ENCODE results near the gene TFDP3. TPM values are rescaled to one million over a fixed set of nuclear protein-coding genes. Genes with fewer than 3 reads are reported as not detected.

Gene TFDP3
- total RNA-seq, 6 donors from 2014 or later = not detected

- 86 to 87% methylated on average over 3 of the region's 3 CpGs for WGBS, 2 donors
- H3K27ac ChIP-seq = no peak overlapping the region
- no peaks in the 10 kb centered on the region for H3K36me3 ChIP-seq
- no peaks in the 10 kb centered on the region for H3K4me1 ChIP-seq
- no peaks in the 10 kb centered on the region for H3K27me3 ChIP-seq
- H3K9me3 ChIP-seq = no peaks in the 10 kb centered on the region
- TF ChIP-seq POLR2AphosphoS5 (IDR thresholded peaks at IDR 0.05) (no peak), EP300 (IDR thresholded peaks at IDR 0.05) (no peak), POLR2A (IDR thresholded peaks at IDR 0.05) (no peak), CTCF (IDR thresholded peaks at IDR 0.05) (no peak)
- no peak overlapping the region for H3K4me3 ChIP-seq
- DNase-seq (no peak), ATAC-seq (ENCODE audit: low FRiP score in 2 of 2) (no peak)
Observed at GRCh38 chrX:133215017-133215416, 3.1 kb downstream of the TFDP3 start.

DNA sequence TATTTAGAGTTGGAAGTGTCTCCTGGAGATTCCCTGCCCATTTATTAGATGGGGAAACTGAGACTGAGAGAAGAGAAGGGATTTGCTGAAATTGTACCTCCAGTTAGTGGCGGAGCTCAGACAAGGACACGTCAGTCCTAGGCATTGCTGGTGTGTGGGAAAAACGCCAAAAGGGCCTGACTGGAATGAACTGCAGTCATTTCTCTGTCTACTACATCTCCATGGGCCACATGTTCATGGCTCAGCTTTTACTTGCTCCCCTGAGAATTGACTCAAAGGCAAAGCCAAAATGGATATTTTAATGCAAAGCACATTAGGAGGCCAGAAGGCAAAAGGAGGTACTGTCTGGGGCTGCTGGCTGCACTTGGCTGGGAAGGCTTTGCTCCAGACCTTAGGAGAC, 3.9 kb downstream of the TFDP3 start:
- H3K4me3 ChIP-seq = no peak overlapping the region
- TF ChIP-seq EP300 (IDR thresholded peaks at IDR 0.05) = no peak
- TF ChIP-seq POLR2AphosphoS5 (IDR thresholded peaks at IDR 0.05) = no peak
- no peak for TF ChIP-seq CTCF (IDR thresholded peaks at IDR 0.05)
- TF ChIP-seq POLR2A (IDR thresholded peaks at IDR 0.05) = no peak
- no peaks in the 10 kb centered on the region for H3K27me3 ChIP-seq
- H3K27ac ChIP-seq = no peak overlapping the region
- no peak for DNase-seq
- no peaks in the 10 kb centered on the region for H3K4me1 ChIP-seq
- no peaks in the 10 kb centered on the region for H3K36me3 ChIP-seq
- no peak for ATAC-seq (ENCODE audit: low FRiP score in 2 of 2)
- H3K9me3 ChIP-seq = no peaks in the 10 kb centered on the region
- 65 to 93% methylated on average over 2 to 3 of the region's 3 CpGs for WGBS, 2 donors

DNA sequence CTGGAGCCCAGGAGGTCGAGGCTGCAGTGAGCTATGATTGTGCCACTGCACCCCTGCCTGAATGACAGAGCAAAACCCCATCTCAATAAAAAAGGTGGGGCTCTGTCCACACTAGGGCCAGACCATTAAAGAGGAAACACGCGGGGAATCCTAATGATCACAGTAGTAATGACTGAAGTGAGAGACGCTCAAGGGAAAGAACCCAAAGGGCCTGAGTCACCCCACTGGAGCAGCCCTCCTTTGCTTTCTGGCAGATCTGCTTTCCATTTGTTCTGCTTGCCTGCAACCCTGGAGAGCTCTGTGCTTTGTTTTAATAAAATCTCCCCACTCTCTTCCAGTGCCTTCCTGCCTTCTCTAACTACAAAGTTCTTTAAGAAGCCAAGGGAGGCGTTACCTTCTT, 5.0 kb downstream of the TFDP3 start:
- TF ChIP-seq EP300 (IDR thresholded peaks at IDR 0.05) (no peak), CTCF (IDR thresholded peaks at IDR 0.05) (no peak), POLR2A (IDR thresholded peaks at IDR 0.05) (no peak), POLR2AphosphoS5 (IDR thresholded peaks at IDR 0.05) (no peak)
- Histone ChIP-seq H3K27ac (no peak overlapping the region), H3K9me3 (no peaks in the 10 kb centered on the region), H3K36me3 (no peaks in the 10 kb centered on the region), H3K27me3 (no peaks in the 10 kb centered on the region), H3K4me1 (no peaks in the 10 kb centered on the region), H3K4me3 (no peak overlapping the region)
- ATAC-seq (ENCODE audit: low FRiP score in 2 of 2) = no peak
- DNase-seq = no peak
- 74 to 92% methylated on average over 5 of the region's 5 CpGs for WGBS, 2 donors

DNA sequence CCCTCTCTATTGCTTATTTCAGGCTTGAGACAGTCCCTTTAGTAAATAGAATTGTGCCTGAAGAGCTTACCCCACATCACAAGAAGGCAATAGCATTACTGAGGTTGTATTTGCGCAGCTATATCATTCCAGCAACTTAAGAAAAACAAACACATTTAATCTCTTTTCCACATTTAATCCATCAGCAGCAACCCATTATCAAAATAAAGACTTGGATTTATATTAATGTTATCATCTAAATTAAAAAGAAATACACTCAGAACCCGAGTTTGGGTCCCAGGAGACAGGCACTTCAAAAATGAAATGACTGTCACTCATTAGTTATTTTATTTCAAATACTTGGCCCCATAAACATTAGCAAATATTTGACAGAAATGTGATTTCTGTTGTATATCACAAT, 10.4 kb downstream of the TFDP3 start:
- DNase-seq = no peak

More for the DNA sequence above, 10.4 kb downstream of the TFDP3 start:
- no peaks in the 10 kb centered on the region for H3K9me3 ChIP-seq
- H3K36me3 ChIP-seq = no peaks in the 10 kb centered on the region
- 53 to 55% methylated on average over 2 of the region's 2 CpGs for WGBS, 2 donors
- H3K27me3 ChIP-seq = no peaks in the 10 kb centered on the region
- TF ChIP-seq POLR2AphosphoS5 (IDR thresholded peaks at IDR 0.05) (no peak), CTCF (IDR thresholded peaks at IDR 0.05) (no peak)
- H3K4me1 ChIP-seq = no peaks in the 10 kb centered on the region
- no peak overlapping the region for H3K27ac ChIP-seq
- no peak for ATAC-seq (ENCODE audit: low FRiP score in 2 of 2)
- H3K4me3 ChIP-seq = no peak overlapping the region

Measured in upper lobe of left lung (tissue), 6 donors.